AG09309 (cell line): ENCODE results near the gene TRPC4.

Source experiments
- DNase-seq: peaks from one replicate; pipeline ENCODE4 v3.0.0-alpha.2; 2010; ENCODE audit warnings: low read depth
- H3K4me3 ChIP-seq: 2 replicates; pipeline ENCODE4 v1.5.1; 2011; ENCODE audit warnings: mild to moderate bottlenecking, low read depth, low read length, moderate library complexity; ENCODE audit not compliant: control insufficient read depth
- CTCF ChIP-seq: IDR thresholded peaks from 2 replicates; pipeline ENCODE4 v1.5.1; 2011; ENCODE audit warnings: mild to moderate bottlenecking, low read depth, low read length, inconsistent platforms; ENCODE audit not compliant: insufficient read depth, control insufficient read depth; ENCODE audit errors: missing control alignments

Gene TRPC4

GRCh38 chr13:37645181-37645740, 224.3 kb downstream of the TRPC4 start:
- no peak for DNase-seq
- no peak for TF ChIP-seq CTCF
- H3K4me3 ChIP-seq: no peak overlapping the region

- no peak for DNase-seq
- H3K4me3 ChIP-seq: no peak overlapping the region
- no peak for TF ChIP-seq CTCF
These were observed 228.2 kb downstream of the TRPC4 start for GRCh38 chr13:37641391-37641790.

- H3K4me3 ChIP-seq: no peak overlapping the region
- peak; percentile 69 for TF ChIP-seq CTCF
- peak; percentile 67 for DNase-seq
These were observed 229.1 kb downstream of the TRPC4 start for GRCh38 chr13:37640499-37640898.

GRCh38 chr13:37636701-37637100, 232.9 kb downstream of the TRPC4 start:
- no peak for DNase-seq
- H3K4me3 ChIP-seq: no peak overlapping the region
- no peak for TF ChIP-seq CTCF

DNA sequence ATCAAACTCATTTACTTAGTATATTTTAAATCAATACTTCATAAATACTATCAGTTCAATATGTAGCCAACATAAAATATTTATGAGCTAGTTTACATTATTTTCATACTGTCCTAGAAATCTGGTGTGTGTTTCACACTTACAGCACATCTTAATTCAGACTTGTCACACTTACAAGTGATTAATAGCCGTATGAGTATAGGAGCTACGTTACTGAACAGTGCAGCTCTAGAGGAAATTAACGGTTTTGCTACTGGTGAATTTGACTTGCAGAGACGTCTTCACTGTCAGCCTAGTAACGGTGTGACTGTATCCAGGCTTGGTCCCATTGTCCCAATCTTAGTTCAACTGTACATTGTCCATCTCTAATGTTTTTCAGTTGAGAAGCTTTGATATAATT, 237.3 kb downstream of the TRPC4 start:
- H3K4me3 ChIP-seq: no peak overlapping the region
- no peak for DNase-seq
- TF ChIP-seq CTCF: no peak

DNA sequence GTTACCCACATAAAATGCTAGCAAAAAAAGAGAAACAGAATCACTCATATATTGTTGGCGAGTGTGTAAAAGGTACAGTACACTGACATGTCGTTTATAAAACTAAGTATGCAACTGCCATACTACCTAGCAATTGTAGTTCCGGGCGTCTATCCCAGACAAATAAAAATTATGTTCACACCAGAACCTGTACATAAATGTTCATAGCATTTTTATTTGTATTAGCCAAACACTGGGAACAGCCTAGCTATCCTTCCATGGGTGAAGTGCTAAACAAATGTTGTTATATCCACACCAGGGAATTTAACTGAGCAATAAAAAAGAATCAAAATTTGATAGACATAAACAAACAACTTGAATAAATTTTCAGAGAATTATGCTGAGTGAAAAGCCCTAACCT, 242.1 kb downstream of the TRPC4 start:
- no peak overlapping the region for H3K4me3 ChIP-seq
- DNase-seq: no peak
- no peak for TF ChIP-seq CTCF
